ENCODE results near the gene TRIM65. TPM values are rescaled to one million over a fixed set of nuclear protein-coding genes. Genes with fewer than 3 reads are reported as not detected.

Gene TRIM65
- total RNA-seq, 1 experiment from 2014 or later: 21.1 TPM

DNA sequence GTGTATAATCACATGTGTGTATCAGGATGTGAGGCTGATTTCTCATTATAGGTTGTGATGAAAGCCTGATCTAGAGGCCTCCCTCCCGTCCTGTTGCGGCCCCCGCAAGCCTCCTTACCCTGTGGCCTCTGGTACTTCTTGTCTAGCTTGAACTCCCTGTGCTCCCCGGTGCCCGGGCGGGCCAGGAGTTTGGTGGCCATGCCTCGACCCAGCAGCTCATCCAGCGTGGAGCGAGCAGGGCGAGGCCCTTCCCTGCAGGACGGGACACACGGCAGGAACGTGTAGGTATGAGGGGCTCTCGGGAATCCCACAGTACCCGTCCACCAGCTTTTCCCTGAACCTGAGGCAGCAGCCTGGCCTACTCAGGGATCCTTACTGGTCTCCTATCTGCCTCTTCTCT is 29.2 kb upstream of the TRIM65 start:
- Histone ChIP-seq H3K9me3 (ENCODE audit: insufficient read depth, low read depth) (no peaks in the 10 kb centered on the region), H3K4me3 (no peak overlapping the region)
- intact Hi-C loops (cut with micrococcal nuclease; ENCODE audit: unreplicated experiment): no loop called here

DNA sequence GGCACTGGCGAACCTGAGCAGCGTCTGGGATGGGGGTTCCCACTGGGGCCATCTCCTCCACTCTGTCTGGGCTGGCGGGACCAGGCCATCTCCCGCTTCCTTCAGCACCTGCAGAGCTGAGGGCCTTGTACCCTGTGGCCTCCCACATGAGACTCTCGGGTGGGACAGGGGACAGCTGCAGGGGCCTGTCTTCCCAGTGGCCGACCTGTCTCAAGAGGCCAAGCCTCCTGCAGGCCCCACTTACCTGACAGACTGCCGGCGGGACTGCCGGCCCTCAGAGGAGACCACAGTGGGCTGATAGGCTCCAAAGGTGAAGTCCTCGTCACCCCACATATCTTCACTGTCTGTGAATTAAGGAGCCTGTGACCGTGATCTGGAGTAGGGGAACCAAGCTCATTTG is 28.4 kb upstream of the TRIM65 start:
- no TSS peak for BruUV-seq (replicated peaks)
- CTCF ChIA-PET: no interaction called here
- TF ChIP-seq, protein P1, sequence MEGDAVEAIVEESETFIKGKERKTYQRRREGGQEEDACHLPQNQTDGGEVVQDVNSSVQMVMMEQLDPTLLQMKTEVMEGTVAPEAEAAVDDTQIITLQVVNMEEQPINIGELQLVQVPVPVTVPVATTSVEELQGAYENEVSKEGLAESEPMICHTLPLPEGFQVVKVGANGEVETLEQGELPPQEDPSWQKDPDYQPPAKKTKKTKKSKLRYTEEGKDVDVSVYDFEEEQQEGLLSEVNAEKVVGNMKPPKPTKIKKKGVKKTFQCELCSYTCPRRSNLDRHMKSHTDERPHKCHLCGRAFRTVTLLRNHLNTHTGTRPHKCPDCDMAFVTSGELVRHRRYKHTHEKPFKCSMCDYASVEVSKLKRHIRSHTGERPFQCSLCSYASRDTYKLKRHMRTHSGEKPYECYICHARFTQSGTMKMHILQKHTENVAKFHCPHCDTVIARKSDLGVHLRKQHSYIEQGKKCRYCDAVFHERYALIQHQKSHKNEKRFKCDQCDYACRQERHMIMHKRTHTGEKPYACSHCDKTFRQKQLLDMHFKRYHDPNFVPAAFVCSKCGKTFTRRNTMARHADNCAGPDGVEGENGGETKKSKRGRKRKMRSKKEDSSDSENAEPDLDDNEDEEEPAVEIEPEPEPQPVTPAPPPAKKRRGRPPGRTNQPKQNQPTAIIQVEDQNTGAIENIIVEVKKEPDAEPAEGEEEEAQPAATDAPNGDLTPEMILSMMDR (conservative IDR thresholded peaks at IDR 0.05): no peak
- TF ChIP-seq EZH2 (IDR thresholded peaks at IDR 0.05; ENCODE audit: low read depth): no peak
- intact Hi-C loops (cut with micrococcal nuclease; ENCODE audit: unreplicated experiment): no loop called here
- POLR2A ChIA-PET (ENCODE audit: unreplicated experiment): no interaction called here
- Histone ChIP-seq H3K27me3 (ENCODE audit: insufficient read depth, low read depth) (no peaks in the 10 kb centered on the region), H4K20me1 (ENCODE audit: insufficient read depth) (no peaks in the 10 kb centered on the region), H3K4me3 (no peak overlapping the region), H3K4me1 (replicated peaks; ENCODE audit: insufficient read depth) (no peaks in the 10 kb centered on the region), H3K4me2 (no peak overlapping the region), H2AFZ (no peak overlapping the region), H3F3A (ENCODE audit: insufficient read depth, low read depth) (no peaks in the 10 kb centered on the region), H3K36me3 (ENCODE audit: low read depth) (no peaks in the 10 kb centered on the region), H3K27ac (no peak overlapping the region), H3K79me2 (ENCODE audit: low read depth) (no peaks in the 10 kb centered on the region), H3K9me3 (ENCODE audit: insufficient read depth, low read depth) (no peaks in the 10 kb centered on the region), H3K9me2 (ENCODE audit: insufficient read depth) (no peaks in the 10 kb centered on the region)
- no peak for DNase-seq

More for the DNA sequence above, 29.2 kb upstream of the TRIM65 start:
- H3K9me2 ChIP-seq (ENCODE audit: insufficient read depth): no peaks in the 10 kb centered on the region
- H2AFZ ChIP-seq: no peak overlapping the region
- ChIA-PET POLR2A (ENCODE audit: unreplicated experiment) (interaction anchor here (0.6 kb wide), 1 partner anchor 56 kb away, joined by 4 read pairs; no protein-coding TSS in a partner anchor), CTCF (no interaction called here)
- no peaks in the 10 kb centered on the region for H3F3A ChIP-seq (ENCODE audit: insufficient read depth, low read depth)
- H3K79me2 ChIP-seq (ENCODE audit: low read depth): no peaks in the 10 kb centered on the region
- H3K4me1 ChIP-seq (replicated peaks; ENCODE audit: insufficient read depth): no peaks in the 10 kb centered on the region
- no peak overlapping the region for H3K4me2 ChIP-seq
- H3K27ac ChIP-seq: no peak overlapping the region
- no peak for DNase-seq
- no peak for TF ChIP-seq EZH2 (IDR thresholded peaks at IDR 0.05; ENCODE audit: low read depth)
- TF ChIP-seq, protein P1 (conservative IDR thresholded peaks at IDR 0.05): no peak
- H3K27me3 ChIP-seq (ENCODE audit: insufficient read depth, low read depth): no peaks in the 10 kb centered on the region
- BruUV-seq (replicated peaks): no TSS peak
- H3K36me3 ChIP-seq (ENCODE audit: low read depth): no peaks in the 10 kb centered on the region
- H4K20me1 ChIP-seq (ENCODE audit: insufficient read depth): no peaks in the 10 kb centered on the region

DNA sequence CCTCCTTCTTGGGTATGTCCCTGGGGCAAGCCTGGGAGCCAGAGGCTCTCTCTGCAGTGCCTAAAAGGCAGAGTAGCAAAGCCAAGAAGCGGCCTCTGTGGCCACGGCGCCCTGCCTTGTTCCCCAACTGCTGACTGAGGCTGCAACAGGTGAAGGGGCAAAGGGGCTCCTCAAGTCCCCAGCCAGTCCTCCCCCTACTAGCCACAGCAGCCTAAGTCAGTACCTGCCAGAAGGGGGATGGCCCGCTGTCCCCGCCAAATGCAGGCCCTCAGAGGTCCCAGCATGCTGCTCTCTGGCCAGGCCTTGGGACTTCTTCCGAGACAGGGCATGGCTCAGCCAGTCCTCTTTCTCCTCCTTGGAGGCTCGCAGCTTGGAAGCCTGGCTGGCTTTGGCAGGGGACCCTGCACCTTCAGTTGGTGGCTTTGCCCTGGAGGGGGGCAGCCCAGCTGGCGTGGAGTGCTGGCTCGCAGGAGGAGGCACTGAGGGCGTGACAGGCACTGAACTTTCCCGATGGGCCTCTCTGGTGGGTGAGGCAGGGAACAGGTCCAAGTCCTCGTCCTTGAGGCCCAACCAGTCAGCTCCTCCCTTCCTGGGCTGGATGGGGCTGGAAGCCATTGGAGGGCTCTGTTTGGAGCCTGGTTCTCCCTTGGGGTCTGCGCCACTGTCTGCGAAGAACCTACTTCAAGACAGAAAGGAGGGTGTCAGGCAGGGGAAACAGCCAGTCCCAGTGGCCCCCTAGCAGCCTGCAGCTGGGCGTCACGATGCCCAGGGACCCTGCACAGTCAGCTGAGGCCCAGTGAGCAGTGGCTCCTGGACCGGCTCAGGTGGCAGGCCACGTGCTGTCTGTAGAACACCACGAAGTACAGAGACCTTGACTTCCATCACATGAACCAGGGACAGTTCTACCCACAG is 26.5 kb upstream of the TRIM65 start:
- Histone ChIP-seq H2AFZ (no peak overlapping the region), H3K4me1 (replicated peaks; ENCODE audit: insufficient read depth) (no peaks in the 10 kb centered on the region), H3K4me3 (no peak overlapping the region), H3F3A (ENCODE audit: insufficient read depth, low read depth) (no peaks in the 10 kb centered on the region), H3K79me2 (ENCODE audit: low read depth) (no peaks in the 10 kb centered on the region), H3K36me3 (ENCODE audit: low read depth) (no peaks in the 10 kb centered on the region), H3K27ac (no peak overlapping the region), H3K4me2 (no peak overlapping the region), H3K27me3 (ENCODE audit: insufficient read depth, low read depth) (no peaks in the 10 kb centered on the region), H4K20me1 (ENCODE audit: insufficient read depth) (no peaks in the 10 kb centered on the region), H3K9me3 (ENCODE audit: insufficient read depth, low read depth) (no peaks in the 10 kb centered on the region), H3K9me2 (ENCODE audit: insufficient read depth) (no peaks in the 10 kb centered on the region)
- no peak for TF ChIP-seq EZH2 (IDR thresholded peaks at IDR 0.05; ENCODE audit: low read depth)
- TF ChIP-seq, protein P1 (conservative IDR thresholded peaks at IDR 0.05): no peak
- POLR2A ChIA-PET (ENCODE audit: unreplicated experiment): no interaction called here
- DNase-seq: no peak
- CTCF ChIA-PET: no interaction called here
- intact Hi-C loops (cut with micrococcal nuclease; ENCODE audit: unreplicated experiment): no loop called here
- BruUV-seq (replicated peaks): no TSS peak

All from PC-9 (cell line).